Measurements from ENCODE around the gene UGT1A10. TPM values are rescaled to one million over a fixed set of nuclear protein-coding genes. Genes with fewer than 3 reads are reported as not detected.

The UGT1A10 gene
- total and polyA plus RNA-seq, 2 of the 13 experiments (the other 11 are each of a cell fraction or from before 2014, with no cell fraction given), result not detected

DNA sequence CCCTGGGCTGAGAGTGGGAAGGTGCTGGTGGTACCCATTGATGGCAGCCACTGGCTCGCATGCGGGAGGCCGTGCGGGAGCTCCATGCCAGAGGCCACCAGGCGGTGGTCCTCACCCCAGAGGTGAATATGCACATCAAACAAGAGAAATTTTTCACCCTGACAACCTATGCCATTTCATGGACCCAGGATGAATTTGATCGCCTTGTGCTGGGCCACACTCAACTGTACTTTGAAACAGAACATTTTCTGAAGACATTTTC is 111.0 kb downstream of the UGT1A10 start:
- FAIRE-seq (no peak), ATAC-seq (no peak), DNase-seq (ENCODE audit: low spot score) (no peak)
- H3K4me3 ChIP-seq (replicated peaks in 1 of 3; ENCODE audit: insufficient read depth in 1 of 3, low read depth in 2 of 3, low read length in 3 of 3), result no peak overlapping the region
- no peak overlapping the region for H3K9ac ChIP-seq (ENCODE audit: insufficient read depth, low read depth, low read length)
- ChIA-PET CTCF (ENCODE audit: low intra/inter-chr PET ratio, low total read pairs) (no interaction called here), POLR2A (no interaction called here)
- H3K9me3 ChIP-seq (ENCODE audit: low read length), result peaks cover 29% of the 10 kb centered on the region
- BruUV-seq (replicated peaks), result no TSS peak
- H3K4me1 ChIP-seq (ENCODE audit: insufficient read depth, low read length), result peaks cover 27% of the 10 kb centered on the region
- in situ Hi-C loops (cut with HindIII; ENCODE audit: extremely low pct_ligation_motif_present, low pct_unique_long_range_greater_than_20kb) (no loop called here), intact Hi-C loops (cut with micrococcal nuclease; ENCODE audit: unreplicated experiment) (no loop called here)
- no peaks in the 10 kb centered on the region for H3K79me2 ChIP-seq (ENCODE audit: insufficient read depth, low read length)
- no peak overlapping the region for H3K27ac ChIP-seq (ENCODE audit: extremely low read length, insufficient read depth, low read length)
- H3K4me2 ChIP-seq (ENCODE audit: low read depth, low read length), result no peak overlapping the region
- 90% methylated on average over 6 of the region's 6 CpGs for WGBS (ENCODE audit: low lambda C conversion rate)
- no peaks in the 10 kb centered on the region for H3K36me3 ChIP-seq (replicated peaks in 1 of 2; ENCODE audit: control insufficient read depth in 1 of 2, insufficient read depth in 2 of 2, low read length in 2 of 2)
- peaks cover 1 to 64% of the 10 kb centered on the region in 2 experiments; a peak in 4 of 5 replicates for H3K27me3 ChIP-seq (ENCODE audit: control insufficient read depth in 1 of 2, insufficient read depth in 2 of 2, low read length in 2 of 2)
- H2AFZ ChIP-seq (ENCODE audit: low read length), result no peak overlapping the region
- TF ChIP-seq ELF1 (CRISPR knock-in tag; IDR thresholded peaks at IDR 0.05) (no peak), DNMT1 (CRISPR knock-in tag; IDR thresholded peaks at IDR 0.05) (no peak), MZF1 (CRISPR knock-in tag; IDR thresholded peaks at IDR 0.05; ENCODE audit: borderline replicate concordance) (no peak), RFX5 (IDR thresholded peaks at IDR 0.05; ENCODE audit: low read depth, low read length) (no peak), NCOA5 (CRISPR knock-in tag; IDR thresholded peaks at IDR 0.05) (no peak), SIX4 (CRISPR knock-in tag; IDR thresholded peaks at IDR 0.05) (no peak), IRF2 (CRISPR knock-in tag; IDR thresholded peaks at IDR 0.05) (no peak), AHR (CRISPR knock-in tag; IDR thresholded peaks at IDR 0.05) (no peak), CBFB (CRISPR knock-in tag; IDR thresholded peaks at IDR 0.05) (no peak), NRL (CRISPR knock-in tag; IDR thresholded peaks at IDR 0.05; ENCODE audit: borderline replicate concordance) (no peak), FOSL1 (CRISPR knock-in tag; IDR thresholded peaks at IDR 0.05; ENCODE audit: borderline replicate concordance) (no peak), JUND (CRISPR knock-in tag; IDR thresholded peaks at IDR 0.05) (no peak)
- TF ChIP-seq, protein P1, sequence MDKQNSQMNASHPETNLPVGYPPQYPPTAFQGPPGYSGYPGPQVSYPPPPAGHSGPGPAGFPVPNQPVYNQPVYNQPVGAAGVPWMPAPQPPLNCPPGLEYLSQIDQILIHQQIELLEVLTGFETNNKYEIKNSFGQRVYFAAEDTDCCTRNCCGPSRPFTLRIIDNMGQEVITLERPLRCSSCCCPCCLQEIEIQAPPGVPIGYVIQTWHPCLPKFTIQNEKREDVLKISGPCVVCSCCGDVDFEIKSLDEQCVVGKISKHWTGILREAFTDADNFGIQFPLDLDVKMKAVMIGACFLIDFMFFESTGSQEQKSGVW (CRISPR knock-in tag; IDR thresholded peaks at IDR 0.05; ENCODE audit: borderline replicate concordance), result no peak
- H4K20me1 ChIP-seq (ENCODE audit: insufficient read depth, low read length), result no peaks in the 10 kb centered on the region
